K562 (cell line): Measurements from ENCODE around the gene TENM4. TPM values are rescaled to one million over a fixed set of nuclear protein-coding genes. Genes with fewer than 3 reads are reported as not detected.

Source experiments
- NCOA4 ChIP-seq: fragments of 450-650 bp; IDR thresholded peaks from 2 replicates; pipeline ENCODE4 v1.6.1; 2018; ENCODE audit warnings: mild to moderate bottlenecking; ENCODE audit not compliant: partially characterized antibody
- ZNF274 ChIP-seq: IDR thresholded peaks from 2 replicates; pipeline ENCODE4 v1.6.1; 2011; ENCODE audit warnings: low read depth, mild to moderate bottlenecking, low read length, moderate library complexity, borderline replicate concordance
- ZNF75A ChIP-seq: fragments of 450-650 bp; formaldehyde crosslinking; IDR thresholded peaks from 2 replicates; pipeline ENCODE4 v1.4.0; 2020; ENCODE audit warnings: mild to moderate bottlenecking
- polyA plus RNA-seq, 8 experiments: library from polyadenylated mRNA; depleted of rRNA in 4 of 8; stranded (reverse) in 5 of 8; unstranded in 3 of 8; fragments of >200 nt; fragmentation: Nextera tagmentation in 2 of 8; fragmentation: Illumina TruSeq in 1 of 8; extraction: Ambion mirVana in 2 of 8; extraction: Trizol in 1 of 8; gene quantifications; 2 replicates each; pipeline versions ENCODE4 v1.2.1 to v1.2.3, GENCODE V29; 2011 to 2014; ENCODE audit warnings: inconsistent platforms in 1 of 8, missing spikeins in 1 of 8
- total RNA-seq, 7 experiments: library from RNA; depleted of rRNA in 6 of 7; stranded (reverse); fragments of >200 nt in 6 of 7; fragmentation: Illumina TruSeq in 2 of 7; extraction: Trizol in 2 of 7; gene quantifications; 2 replicates each; pipeline versions ENCODE4 v1.2.1 to v1.2.3, GENCODE V29; 2011 to 2021; ENCODE audit warnings: low replicate concordance in 1 of 7
- TF ChIP-seq, protein P1 (sequence below): fragments of 250-450 bp; sonication (Bioruptor Pico); IDR thresholded peaks from 2 replicates; pipeline ENCODE4 v1.5.0; 2021; ENCODE audit warnings: mild to moderate bottlenecking, borderline replicate concordance
- TF ChIP-seq, protein P2 (sequence below): fragments of 150-350 bp; IDR thresholded peaks from 2 replicates; pipeline ENCODE4 v1.6.1; 2014; ENCODE audit warnings: low read depth, mild to moderate bottlenecking, low read length, borderline replicate concordance

Gene TENM4
- total and polyA plus RNA-seq, 9 of the 15 experiments (the other 6 are each of a cell fraction or from before 2014, with no cell fraction given) = 0.16 TPM; not detected in 8

DNA sequence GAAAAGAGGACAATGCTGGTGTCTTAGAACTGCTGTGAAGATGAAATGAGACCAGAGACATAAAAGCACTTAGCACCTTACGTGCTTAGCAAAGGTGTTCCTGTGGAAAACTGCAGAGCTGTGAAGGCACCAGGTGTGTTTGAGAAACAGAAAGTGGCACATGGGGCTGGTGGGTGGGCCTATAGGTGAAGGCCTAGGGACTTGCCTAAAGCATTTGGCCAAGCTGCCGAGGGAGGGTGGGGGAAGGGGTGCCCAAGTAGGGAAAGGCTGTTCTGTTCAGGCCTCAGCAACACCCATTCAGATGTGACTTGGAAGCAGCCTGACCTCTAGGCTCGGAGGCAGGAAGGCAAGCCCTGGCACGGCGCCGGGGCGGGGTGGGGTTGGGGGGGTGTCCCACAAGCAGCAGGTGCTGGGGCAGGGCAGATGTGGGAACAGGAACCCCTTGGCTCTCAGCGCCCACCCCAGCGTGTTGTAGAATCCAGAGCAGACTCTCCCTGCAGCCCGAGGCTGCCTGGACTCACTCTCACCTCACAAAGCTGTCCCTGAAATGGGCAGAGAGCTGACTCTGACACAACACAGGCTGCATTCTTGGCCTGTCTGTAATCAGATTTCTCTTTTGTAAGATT lies 499.5 kb downstream of the TENM4 start (continued):
- TF ChIP-seq, protein P1, sequence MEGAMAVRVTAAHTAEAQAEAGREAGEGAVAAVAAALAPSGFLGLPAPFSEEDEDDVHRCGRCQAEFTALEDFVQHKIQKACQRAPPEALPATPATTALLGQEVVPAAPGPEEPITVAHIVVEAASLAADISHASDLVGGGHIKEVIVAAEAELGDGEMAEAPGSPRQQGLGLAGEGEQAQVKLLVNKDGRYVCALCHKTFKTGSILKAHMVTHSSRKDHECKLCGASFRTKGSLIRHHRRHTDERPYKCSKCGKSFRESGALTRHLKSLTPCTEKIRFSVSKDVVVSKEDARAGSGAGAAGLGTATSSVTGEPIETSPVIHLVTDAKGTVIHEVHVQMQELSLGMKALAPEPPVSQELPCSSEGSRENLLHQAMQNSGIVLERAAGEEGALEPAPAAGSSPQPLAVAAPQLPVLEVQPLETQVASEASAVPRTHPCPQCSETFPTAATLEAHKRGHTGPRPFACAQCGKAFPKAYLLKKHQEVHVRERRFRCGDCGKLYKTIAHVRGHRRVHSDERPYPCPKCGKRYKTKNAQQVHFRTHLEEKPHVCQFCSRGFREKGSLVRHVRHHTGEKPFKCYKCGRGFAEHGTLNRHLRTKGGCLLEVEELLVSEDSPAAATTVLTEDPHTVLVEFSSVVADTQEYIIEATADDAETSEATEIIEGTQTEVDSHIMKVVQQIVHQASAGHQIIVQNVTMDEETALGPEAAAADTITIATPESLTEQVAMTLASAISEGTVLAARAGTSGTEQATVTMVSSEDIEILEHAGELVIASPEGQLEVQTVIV = no peak
- TF ChIP-seq NCOA4 (no peak), ZNF274 (no peak), ZNF75A (CRISPR knock-in tag) (no peak)
- TF ChIP-seq, protein P2, sequence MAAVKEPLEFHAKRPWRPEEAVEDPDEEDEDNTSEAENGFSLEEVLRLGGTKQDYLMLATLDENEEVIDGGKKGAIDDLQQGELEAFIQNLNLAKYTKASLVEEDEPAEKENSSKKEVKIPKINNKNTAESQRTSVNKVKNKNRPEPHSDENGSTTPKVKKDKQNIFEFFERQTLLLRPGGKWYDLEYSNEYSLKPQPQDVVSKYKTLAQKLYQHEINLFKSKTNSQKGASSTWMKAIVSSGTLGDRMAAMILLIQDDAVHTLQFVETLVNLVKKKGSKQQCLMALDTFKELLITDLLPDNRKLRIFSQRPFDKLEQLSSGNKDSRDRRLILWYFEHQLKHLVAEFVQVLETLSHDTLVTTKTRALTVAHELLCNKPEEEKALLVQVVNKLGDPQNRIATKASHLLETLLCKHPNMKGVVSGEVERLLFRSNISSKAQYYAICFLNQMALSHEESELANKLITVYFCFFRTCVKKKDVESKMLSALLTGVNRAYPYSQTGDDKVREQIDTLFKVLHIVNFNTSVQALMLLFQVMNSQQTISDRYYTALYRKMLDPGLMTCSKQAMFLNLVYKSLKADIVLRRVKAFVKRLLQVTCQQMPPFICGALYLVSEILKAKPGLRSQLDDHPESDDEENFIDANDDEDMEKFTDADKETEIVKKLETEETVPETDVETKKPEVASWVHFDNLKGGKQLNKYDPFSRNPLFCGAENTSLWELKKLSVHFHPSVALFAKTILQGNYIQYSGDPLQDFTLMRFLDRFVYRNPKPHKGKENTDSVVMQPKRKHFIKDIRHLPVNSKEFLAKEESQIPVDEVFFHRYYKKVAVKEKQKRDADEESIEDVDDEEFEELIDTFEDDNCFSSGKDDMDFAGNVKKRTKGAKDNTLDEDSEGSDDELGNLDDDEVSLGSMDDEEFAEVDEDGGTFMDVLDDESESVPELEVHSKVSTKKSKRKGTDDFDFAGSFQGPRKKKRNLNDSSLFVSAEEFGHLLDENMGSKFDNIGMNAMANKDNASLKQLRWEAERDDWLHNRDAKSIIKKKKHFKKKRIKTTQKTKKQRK = no peak
